ENCODE measurements around the gene CDK13.

DNA sequence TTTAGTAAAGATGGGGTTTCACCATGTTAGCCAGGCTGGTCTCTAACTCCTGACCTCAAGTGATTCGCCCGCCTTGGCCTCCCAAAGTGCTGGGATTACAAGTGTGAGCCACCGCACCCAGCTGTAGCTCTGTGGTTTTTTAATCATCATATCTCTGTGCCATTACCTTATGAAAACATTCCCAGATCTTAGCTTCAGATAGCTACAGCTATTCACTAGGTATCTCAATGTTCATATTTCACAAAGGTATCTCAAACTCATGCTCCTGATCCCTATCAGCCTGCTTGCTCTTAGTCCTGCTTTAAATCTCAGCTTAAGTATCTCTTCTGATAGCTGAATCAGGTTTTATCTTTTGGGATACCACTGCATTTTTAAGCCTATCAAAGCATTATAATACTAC, 74.8 kb downstream of the CDK13 start:
- TF ChIP-seq, protein P1, sequence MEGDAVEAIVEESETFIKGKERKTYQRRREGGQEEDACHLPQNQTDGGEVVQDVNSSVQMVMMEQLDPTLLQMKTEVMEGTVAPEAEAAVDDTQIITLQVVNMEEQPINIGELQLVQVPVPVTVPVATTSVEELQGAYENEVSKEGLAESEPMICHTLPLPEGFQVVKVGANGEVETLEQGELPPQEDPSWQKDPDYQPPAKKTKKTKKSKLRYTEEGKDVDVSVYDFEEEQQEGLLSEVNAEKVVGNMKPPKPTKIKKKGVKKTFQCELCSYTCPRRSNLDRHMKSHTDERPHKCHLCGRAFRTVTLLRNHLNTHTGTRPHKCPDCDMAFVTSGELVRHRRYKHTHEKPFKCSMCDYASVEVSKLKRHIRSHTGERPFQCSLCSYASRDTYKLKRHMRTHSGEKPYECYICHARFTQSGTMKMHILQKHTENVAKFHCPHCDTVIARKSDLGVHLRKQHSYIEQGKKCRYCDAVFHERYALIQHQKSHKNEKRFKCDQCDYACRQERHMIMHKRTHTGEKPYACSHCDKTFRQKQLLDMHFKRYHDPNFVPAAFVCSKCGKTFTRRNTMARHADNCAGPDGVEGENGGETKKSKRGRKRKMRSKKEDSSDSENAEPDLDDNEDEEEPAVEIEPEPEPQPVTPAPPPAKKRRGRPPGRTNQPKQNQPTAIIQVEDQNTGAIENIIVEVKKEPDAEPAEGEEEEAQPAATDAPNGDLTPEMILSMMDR (IDR thresholded peaks at IDR 0.05): no peak
- no peak for TF ChIP-seq POLR2A (IDR thresholded peaks at IDR 0.05)
